ENCODE results near the gene ARL14EP. TPM values are rescaled to one million over a fixed set of nuclear protein-coding genes. Genes with fewer than 3 reads are reported as not detected.

Gene ARL14EP
- total and polyA plus RNA-seq, 2 experiments from 2014 or later, result 21.7 to 22.2 TPM

- Histone ChIP-seq H2AFZ (no peak overlapping the region), H3K4me1 (ENCODE audit: insufficient read depth) (peaks cover 12% of the 10 kb centered on the region), H3K27me3 (peaks cover 3% of the 10 kb centered on the region), H3K27ac (no peak overlapping the region), H4K20me1 (ENCODE audit: insufficient read depth, poor library complexity, severe bottlenecking) (no peaks in the 10 kb centered on the region), H3K4me2 (no peak overlapping the region), H3K9me2 (replicated peaks; ENCODE audit: insufficient read depth) (no peaks in the 10 kb centered on the region), H3K36me3 (replicated peaks; ENCODE audit: insufficient read depth, low read depth) (no peaks in the 10 kb centered on the region), H3K79me2 (peaks cover 31% of the 10 kb centered on the region), H3K9me3 (ENCODE audit: low read depth) (no peaks in the 10 kb centered on the region), H3K4me3 (no peak overlapping the region)
- 92% methylated on average over 4 of the region's 4 CpGs for WGBS (ENCODE audit: low lambda C conversion rate, missing lambda C conversion rate)
- no peak for DNase-seq (ENCODE audit: low spot score)
- TF ChIP-seq EZH2 (IDR thresholded peaks at IDR 0.05; ENCODE audit: borderline replicate concordance), result no peak
- TF ChIP-seq, protein P1, sequence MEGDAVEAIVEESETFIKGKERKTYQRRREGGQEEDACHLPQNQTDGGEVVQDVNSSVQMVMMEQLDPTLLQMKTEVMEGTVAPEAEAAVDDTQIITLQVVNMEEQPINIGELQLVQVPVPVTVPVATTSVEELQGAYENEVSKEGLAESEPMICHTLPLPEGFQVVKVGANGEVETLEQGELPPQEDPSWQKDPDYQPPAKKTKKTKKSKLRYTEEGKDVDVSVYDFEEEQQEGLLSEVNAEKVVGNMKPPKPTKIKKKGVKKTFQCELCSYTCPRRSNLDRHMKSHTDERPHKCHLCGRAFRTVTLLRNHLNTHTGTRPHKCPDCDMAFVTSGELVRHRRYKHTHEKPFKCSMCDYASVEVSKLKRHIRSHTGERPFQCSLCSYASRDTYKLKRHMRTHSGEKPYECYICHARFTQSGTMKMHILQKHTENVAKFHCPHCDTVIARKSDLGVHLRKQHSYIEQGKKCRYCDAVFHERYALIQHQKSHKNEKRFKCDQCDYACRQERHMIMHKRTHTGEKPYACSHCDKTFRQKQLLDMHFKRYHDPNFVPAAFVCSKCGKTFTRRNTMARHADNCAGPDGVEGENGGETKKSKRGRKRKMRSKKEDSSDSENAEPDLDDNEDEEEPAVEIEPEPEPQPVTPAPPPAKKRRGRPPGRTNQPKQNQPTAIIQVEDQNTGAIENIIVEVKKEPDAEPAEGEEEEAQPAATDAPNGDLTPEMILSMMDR (IDR thresholded peaks at IDR 0.05; ENCODE audit: poor library complexity), result no peak
- TF ChIP-seq EZH2phosphoT487 (IDR thresholded peaks at IDR 0.05; ENCODE audit: low read depth, severe bottlenecking, unreplicated experiment), result no peak
Observed at GRCh38 chr11:30321321-30321720, 1.6 kb upstream of the ARL14EP start.

GRCh38 chr11:30322191-30322590 is 713 bp upstream of the ARL14EP start:
- no peak for DNase-seq (ENCODE audit: low spot score)
- peak overlapping the region; percentile 91 for H2AFZ ChIP-seq
- H3K4me3 ChIP-seq, result peak overlapping the region; percentile 33
- no peaks in the 10 kb centered on the region for H4K20me1 ChIP-seq (ENCODE audit: insufficient read depth, poor library complexity, severe bottlenecking)
- H3K4me2 ChIP-seq, result peak overlapping the region; percentile 75
- H3K9me3 ChIP-seq (ENCODE audit: low read depth), result no peaks in the 10 kb centered on the region
- TF ChIP-seq EZH2 (IDR thresholded peaks at IDR 0.05; ENCODE audit: borderline replicate concordance) (no peak), EZH2phosphoT487 (IDR thresholded peaks at IDR 0.05; ENCODE audit: low read depth, severe bottlenecking, unreplicated experiment) (no peak)
- TF ChIP-seq, protein P1 (IDR thresholded peaks at IDR 0.05; ENCODE audit: poor library complexity), result no peak
- H3K36me3 ChIP-seq (replicated peaks; ENCODE audit: insufficient read depth, low read depth), result no peaks in the 10 kb centered on the region
- peaks cover 3% of the 10 kb centered on the region for H3K27me3 ChIP-seq
- H3K27ac ChIP-seq, result peak overlapping the region; percentile 38
- WGBS (ENCODE audit: low lambda C conversion rate, missing lambda C conversion rate), result 74% methylated on average over 6 of the region's 6 CpGs
- H3K79me2 ChIP-seq, result peaks cover 40% of the 10 kb centered on the region
- no peaks in the 10 kb centered on the region for H3K9me2 ChIP-seq (replicated peaks; ENCODE audit: insufficient read depth)
- peaks cover 12% of the 10 kb centered on the region for H3K4me1 ChIP-seq (ENCODE audit: insufficient read depth)

- H3K4me1 ChIP-seq (ENCODE audit: insufficient read depth), result peaks cover 12% of the 10 kb centered on the region
Observed at GRCh38 chr11:30326114-30326778, 3.3 kb downstream of the ARL14EP start.

More at GRCh38 chr11:30326114-30326778, 3.3 kb downstream of the ARL14EP start:
- Histone ChIP-seq H2AFZ (no peak overlapping the region), H3K27me3 (no peaks in the 10 kb centered on the region), H3K4me2 (no peak overlapping the region), H3K9me2 (replicated peaks; ENCODE audit: insufficient read depth) (no peaks in the 10 kb centered on the region), H3K4me3 (no peak overlapping the region), H3K27ac (no peak overlapping the region), H4K20me1 (ENCODE audit: insufficient read depth, poor library complexity, severe bottlenecking) (peaks cover 3% of the 10 kb centered on the region), H3K79me2 (peaks cover 77% of the 10 kb centered on the region), H3K36me3 (replicated peaks; ENCODE audit: insufficient read depth, low read depth) (no peaks in the 10 kb centered on the region), H3K9me3 (ENCODE audit: low read depth) (no peaks in the 10 kb centered on the region)
- 78% methylated on average over 2 of the region's 2 CpGs for WGBS (ENCODE audit: low lambda C conversion rate, missing lambda C conversion rate)
- no peak for DNase-seq (ENCODE audit: low spot score)
- TF ChIP-seq EZH2 (IDR thresholded peaks at IDR 0.05; ENCODE audit: borderline replicate concordance) (no peak), EZH2phosphoT487 (IDR thresholded peaks at IDR 0.05; ENCODE audit: low read depth, severe bottlenecking, unreplicated experiment) (no peak)
- TF ChIP-seq, protein P1 (IDR thresholded peaks at IDR 0.05; ENCODE audit: poor library complexity), result no peak
